SK-N-SH (cell line): ENCODE data around the gene KRT72. TPM values are rescaled to one million over a fixed set of nuclear protein-coding genes. Genes with fewer than 3 reads are reported as not detected.

Experiments used
- CTCF ChIA-PET: fragments of 300-600, 350-600 bp; formaldehyde crosslinking; extraction: SDS; loops from one replicate; lab custom pipeline; 2021; lab: Yijun Ruan, JAX
- POLR2A ChIA-PET: fragments of 350-600 bp; sonication (Branson Sonifier 250); formaldehyde crosslinking; extraction: SDS; loops from one replicate; lab custom pipeline; 2020; ENCODE audit warnings: antibody characterized with exemption, inconsistent platforms; lab: Yijun Ruan, JAX
- DNase-seq: peaks from one replicate; pipeline ENCODE4 v3.0.0; 2012
- H2AFZ ChIP-seq: fragments of 200-600 bp; sonication (generic); 2 replicates; pipeline ENCODE4 v1.8.1; 2016; ENCODE audit warnings: antibody characterized with exemption, mild to moderate bottlenecking, low read depth
- H3F3A ChIP-seq: fragments of 200-600 bp; sonication (generic); replicated peaks from 2 replicates; pipeline ENCODE3; 2016; ENCODE audit warnings: antibody characterized with exemption, mild to moderate bottlenecking; ENCODE audit not compliant: insufficient read depth
- H3K27ac ChIP-seq, 2 experiments: fragments of 200-500 bp in 1 of 2; fragments of 200-600 bp in 1 of 2; sonication (Bioruptor generic) in 1 of 2; sonication (generic), shearing (Covaris generic) in 1 of 2; 2 replicates each; pipeline versions ENCODE4 v1.5.1 to v1.6.1; 2014 to 2016; ENCODE audit warnings: low read depth in 2 of 2, inconsistent platforms in 1 of 2, low read length in 1 of 2, mild to moderate bottlenecking in 1 of 2, mixed read lengths in 1 of 2
- H3K27me3 ChIP-seq: fragments of 200-600 bp; sonication (generic), shearing (Covaris generic); 2 replicates; pipeline ENCODE4 v1.6.1; 2016; ENCODE audit warnings: mixed run types; ENCODE audit not compliant: insufficient read depth
- H3K36me3 ChIP-seq, 2 experiments: fragments of 200-500 bp in 1 of 2; fragments of 200-600 bp in 1 of 2; sonication (Bioruptor generic) in 1 of 2; sonication (generic) in 1 of 2; replicated peaks in 1 of 2; 2 replicates each; pipeline versions ENCODE3 to v1.5.1; 2014 to 2016; ENCODE audit warnings: low read length in 1 of 2, mild to moderate bottlenecking in 1 of 2; ENCODE audit not compliant: insufficient read depth in 2 of 2, control insufficient read depth in 1 of 2
- H3K4me1 ChIP-seq, 2 experiments: fragments of 200-500 bp in 1 of 2; fragments of 200-600 bp in 1 of 2; sonication (Bioruptor generic) in 1 of 2; sonication (generic), shearing (Covaris generic) in 1 of 2; 2 replicates each; pipeline versions ENCODE4 v1.5.1 to v1.6.1; 2014 to 2016; ENCODE audit warnings: low read depth in 1 of 2, low read length in 1 of 2, mixed run types in 1 of 2; ENCODE audit not compliant: insufficient read depth in 2 of 2, control insufficient read depth in 1 of 2
- H3K4me2 ChIP-seq: fragments of 200-600 bp; sonication (generic), shearing (Covaris generic); 2 replicates; pipeline ENCODE4 v1.6.1; 2017; ENCODE audit warnings: mixed run types
- H3K4me3 ChIP-seq, 2 experiments: fragments of 200-500 bp in 1 of 2; fragments of 200-600 bp in 1 of 2; sonication (Bioruptor generic) in 1 of 2; sonication (generic), shearing (Covaris generic) in 1 of 2; 2 replicates each; pipeline versions ENCODE4 v1.5.1 to v1.8.1; 2014 to 2016; ENCODE audit warnings: low read depth in 2 of 2, inconsistent platforms in 1 of 2, low read length in 1 of 2, mild to moderate bottlenecking in 1 of 2, mixed read lengths in 1 of 2, moderate library complexity in 1 of 2
- H3K79me2 ChIP-seq: fragments of 200-600 bp; sonication (generic); 2 replicates; pipeline ENCODE4 v1.8.1; 2017; ENCODE audit warnings: mild to moderate bottlenecking; ENCODE audit not compliant: insufficient read depth
- H3K9ac ChIP-seq: fragments of 200-600 bp; sonication (generic); 2 replicates; pipeline ENCODE4 v1.6.1; 2017; ENCODE audit warnings: mixed run types
- H3K9me2 ChIP-seq: fragments of 200-600 bp; sonication (generic); 2 replicates; pipeline ENCODE4 v1.6.1; 2017; ENCODE audit warnings: mixed run types
- H3K9me3 ChIP-seq: fragments of 200-600 bp; sonication (generic); 2 replicates; pipeline ENCODE4 v1.6.1; 2017; ENCODE audit warnings: mixed run types, mild to moderate bottlenecking, moderate library complexity
- H4K20me1 ChIP-seq: fragments of 200-600 bp; sonication (generic); 2 replicates; pipeline ENCODE4 v1.6.1; 2017; ENCODE audit warnings: mild to moderate bottlenecking, mixed run types; ENCODE audit not compliant: insufficient read depth
- ELF1 ChIP-seq: IDR thresholded peaks from 2 replicates; pipeline ENCODE4 v1.4.0; 2012
- FOSL2 ChIP-seq: IDR thresholded peaks from 2 replicates; pipeline ENCODE4 v1.4.0; 2012; ENCODE audit warnings: low read depth, mild to moderate bottlenecking, moderate library complexity, borderline replicate concordance
- FOXJ3 ChIP-seq: sonication (generic); formaldehyde crosslinking; IDR thresholded peaks from 2 replicates; pipeline ENCODE4 v1.5.1; 2020; ENCODE audit warnings: mild to moderate bottlenecking, missing genetic modification reagents
- FOXM1 ChIP-seq: IDR thresholded peaks from 2 replicates; pipeline ENCODE4 v1.4.0; 2012; ENCODE audit warnings: low read depth, mild to moderate bottlenecking
- GABPA ChIP-seq: IDR thresholded peaks from 2 replicates; pipeline ENCODE4 v1.4.0; 2012; ENCODE audit warnings: low read depth, mild to moderate bottlenecking
- JUND ChIP-seq: IDR thresholded peaks from 2 replicates; pipeline ENCODE4 v1.4.0; 2012
- MEF2A ChIP-seq: IDR thresholded peaks from 2 replicates; pipeline ENCODE4 v1.4.0; 2012; ENCODE audit warnings: low read depth, borderline replicate concordance
- MXI1 ChIP-seq: IDR thresholded peaks from 2 replicates; pipeline ENCODE4 v1.6.1; 2012; ENCODE audit warnings: mild to moderate bottlenecking, low read depth, low read length, improper control_type of control experiment
- NFIC ChIP-seq: IDR thresholded peaks from 2 replicates; pipeline ENCODE4 v1.4.0; 2012; ENCODE audit warnings: borderline replicate concordance
- POLR2AphosphoS5 ChIP-seq: IDR thresholded peaks from 2 replicates; pipeline ENCODE4 v1.6.1; 2012; ENCODE audit warnings: low read depth, low read length
- RAD21 ChIP-seq: IDR thresholded peaks from 2 replicates; pipeline ENCODE4 v1.6.1; 2012; ENCODE audit warnings: mild to moderate bottlenecking, low read length
- RFX5 ChIP-seq: IDR thresholded peaks from 2 replicates; pipeline ENCODE4 v1.6.1; 2012; ENCODE audit warnings: mild to moderate bottlenecking, improper control_type of control experiment, low read length
- TEAD4 ChIP-seq: IDR thresholded peaks from 2 replicates; pipeline ENCODE4 v1.4.0; 2012; ENCODE audit warnings: mild to moderate bottlenecking, borderline replicate concordance; ENCODE audit not compliant: insufficient read depth
- YY1 ChIP-seq: IDR thresholded peaks from 2 replicates; pipeline ENCODE4 v1.4.0; 2012; ENCODE audit warnings: low read depth, mild to moderate bottlenecking
- WGBS: methylation state at CpG from one replicate; pipeline ENCODE4 v1.1.6; 2017; ENCODE audit warnings: low lambda C conversion rate; 5-methylcytosine and 5-hydroxymethylcytosine counted together
- polyA plus RNA-seq, 3 experiments: library from polyadenylated mRNA; depleted of rRNA; stranded (reverse); fragments of >200 nt; gene quantifications; 2 replicates each; pipeline ENCODE4 v1.2.3, GENCODE V29; 2012
- TF ChIP-seq, protein P1 (sequence below): fragments of 150-350 bp; IDR thresholded peaks from 2 replicates; pipeline ENCODE4 v1.6.1; 2016; ENCODE audit warnings: mild to moderate bottlenecking, low read depth, low read length
- TF ChIP-seq, protein P2 (sequence below): IDR thresholded peaks from 2 replicates; pipeline ENCODE4 v1.6.1; 2012; ENCODE audit warnings: mild to moderate bottlenecking, low read depth, low read length, moderate library complexity
- TF ChIP-seq, protein P3 (sequence below): IDR thresholded peaks from 2 replicates; pipeline ENCODE4 v1.4.0; 2012; ENCODE audit warnings: low read depth, borderline replicate concordance
- TF ChIP-seq, protein P4 (sequence below): IDR thresholded peaks from 2 replicates; pipeline ENCODE4 v1.4.0; 2012; ENCODE audit warnings: low read depth
- TF ChIP-seq, protein P5 (sequence below): fragments of 200-600 bp; sonication (generic); IDR thresholded peaks from 2 replicates; pipeline ENCODE4 v1.6.1; 2017; ENCODE audit warnings: antibody characterized with exemption, mild to moderate bottlenecking, moderate library complexity

The KRT72 gene
- polyA plus RNA-seq, 1 of the 3 experiments (the other 2 are of a cell fraction): not detected

DNA sequence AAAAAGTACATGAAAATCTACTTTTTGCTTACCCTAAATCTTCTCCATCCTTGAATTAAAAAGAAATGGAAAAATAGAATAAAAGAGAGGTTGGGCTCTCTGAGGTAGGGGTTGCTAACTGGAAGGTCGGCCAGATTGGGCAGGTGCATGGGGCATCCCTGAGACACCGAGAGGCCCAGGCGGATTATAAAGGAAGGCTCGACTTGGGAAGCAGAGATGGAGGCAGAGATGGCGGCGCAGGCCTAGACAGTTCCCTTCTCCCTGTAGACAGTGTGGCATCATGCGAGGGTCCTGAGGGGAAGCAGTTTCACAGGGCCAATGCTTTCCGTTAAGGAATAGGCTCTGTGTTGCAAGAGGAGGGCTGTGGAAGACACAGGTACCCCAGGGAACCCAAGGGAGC, 23.9 kb downstream of the KRT72 start:
- Histone ChIP-seq H3K27ac (no peak overlapping the region), H3K9ac (no peak overlapping the region), H3K9me3 (no peaks in the 10 kb centered on the region), H3K4me3 (no peak overlapping the region), H3K36me3 (no peaks in the 10 kb centered on the region), H3K9me2 (no peaks in the 10 kb centered on the region), H2AFZ (no peak overlapping the region), H3K4me2 (no peak overlapping the region), H3K27me3 (peaks cover 72% of the 10 kb centered on the region), H4K20me1 (no peaks in the 10 kb centered on the region), H3K79me2 (no peaks in the 10 kb centered on the region), H3K4me1 (no peaks in the 10 kb centered on the region), H3F3A (no peaks in the 10 kb centered on the region)
- CTCF ChIA-PET: no interaction called here
- TF ChIP-seq RAD21: no peak
- no peak for TF ChIP-seq FOXJ3 (CRISPR knock-in tag)
- TF ChIP-seq, protein P1, sequence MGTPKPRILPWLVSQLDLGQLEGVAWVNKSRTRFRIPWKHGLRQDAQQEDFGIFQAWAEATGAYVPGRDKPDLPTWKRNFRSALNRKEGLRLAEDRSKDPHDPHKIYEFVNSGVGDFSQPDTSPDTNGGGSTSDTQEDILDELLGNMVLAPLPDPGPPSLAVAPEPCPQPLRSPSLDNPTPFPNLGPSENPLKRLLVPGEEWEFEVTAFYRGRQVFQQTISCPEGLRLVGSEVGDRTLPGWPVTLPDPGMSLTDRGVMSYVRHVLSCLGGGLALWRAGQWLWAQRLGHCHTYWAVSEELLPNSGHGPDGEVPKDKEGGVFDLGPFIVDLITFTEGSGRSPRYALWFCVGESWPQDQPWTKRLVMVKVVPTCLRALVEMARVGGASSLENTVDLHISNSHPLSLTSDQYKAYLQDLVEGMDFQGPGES: no peak
- no peak for TF ChIP-seq NFIC
- no peak for TF ChIP-seq FOXM1
- TF ChIP-seq POLR2AphosphoS5: no peak
- no peak for TF ChIP-seq GABPA
- TF ChIP-seq MXI1: no peak
- TF ChIP-seq FOSL2: no peak
- TF ChIP-seq TEAD4: no peak
- TF ChIP-seq JUND: no peak
- TF ChIP-seq MEF2A: no peak
- TF ChIP-seq, protein P2, sequence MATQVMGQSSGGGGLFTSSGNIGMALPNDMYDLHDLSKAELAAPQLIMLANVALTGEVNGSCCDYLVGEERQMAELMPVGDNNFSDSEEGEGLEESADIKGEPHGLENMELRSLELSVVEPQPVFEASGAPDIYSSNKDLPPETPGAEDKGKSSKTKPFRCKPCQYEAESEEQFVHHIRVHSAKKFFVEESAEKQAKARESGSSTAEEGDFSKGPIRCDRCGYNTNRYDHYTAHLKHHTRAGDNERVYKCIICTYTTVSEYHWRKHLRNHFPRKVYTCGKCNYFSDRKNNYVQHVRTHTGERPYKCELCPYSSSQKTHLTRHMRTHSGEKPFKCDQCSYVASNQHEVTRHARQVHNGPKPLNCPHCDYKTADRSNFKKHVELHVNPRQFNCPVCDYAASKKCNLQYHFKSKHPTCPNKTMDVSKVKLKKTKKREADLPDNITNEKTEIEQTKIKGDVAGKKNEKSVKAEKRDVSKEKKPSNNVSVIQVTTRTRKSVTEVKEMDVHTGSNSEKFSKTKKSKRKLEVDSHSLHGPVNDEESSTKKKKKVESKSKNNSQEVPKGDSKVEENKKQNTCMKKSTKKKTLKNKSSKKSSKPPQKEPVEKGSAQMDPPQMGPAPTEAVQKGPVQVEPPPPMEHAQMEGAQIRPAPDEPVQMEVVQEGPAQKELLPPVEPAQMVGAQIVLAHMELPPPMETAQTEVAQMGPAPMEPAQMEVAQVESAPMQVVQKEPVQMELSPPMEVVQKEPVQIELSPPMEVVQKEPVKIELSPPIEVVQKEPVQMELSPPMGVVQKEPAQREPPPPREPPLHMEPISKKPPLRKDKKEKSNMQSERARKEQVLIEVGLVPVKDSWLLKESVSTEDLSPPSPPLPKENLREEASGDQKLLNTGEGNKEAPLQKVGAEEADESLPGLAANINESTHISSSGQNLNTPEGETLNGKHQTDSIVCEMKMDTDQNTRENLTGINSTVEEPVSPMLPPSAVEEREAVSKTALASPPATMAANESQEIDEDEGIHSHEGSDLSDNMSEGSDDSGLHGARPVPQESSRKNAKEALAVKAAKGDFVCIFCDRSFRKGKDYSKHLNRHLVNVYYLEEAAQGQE: no peak
- no peak for TF ChIP-seq ELF1
- TF ChIP-seq, protein P3, sequence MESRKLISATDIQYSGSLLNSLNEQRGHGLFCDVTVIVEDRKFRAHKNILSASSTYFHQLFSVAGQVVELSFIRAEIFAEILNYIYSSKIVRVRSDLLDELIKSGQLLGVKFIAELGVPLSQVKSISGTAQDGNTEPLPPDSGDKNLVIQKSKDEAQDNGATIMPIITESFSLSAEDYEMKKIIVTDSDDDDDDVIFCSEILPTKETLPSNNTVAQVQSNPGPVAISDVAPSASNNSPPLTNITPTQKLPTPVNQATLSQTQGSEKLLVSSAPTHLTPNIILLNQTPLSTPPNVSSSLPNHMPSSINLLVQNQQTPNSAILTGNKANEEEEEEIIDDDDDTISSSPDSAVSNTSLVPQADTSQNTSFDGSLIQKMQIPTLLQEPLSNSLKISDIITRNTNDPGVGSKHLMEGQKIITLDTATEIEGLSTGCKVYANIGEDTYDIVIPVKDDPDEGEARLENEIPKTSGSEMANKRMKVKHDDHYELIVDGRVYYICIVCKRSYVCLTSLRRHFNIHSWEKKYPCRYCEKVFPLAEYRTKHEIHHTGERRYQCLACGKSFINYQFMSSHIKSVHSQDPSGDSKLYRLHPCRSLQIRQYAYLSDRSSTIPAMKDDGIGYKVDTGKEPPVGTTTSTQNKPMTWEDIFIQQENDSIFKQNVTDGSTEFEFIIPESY: no peak
- no peak for TF ChIP-seq RFX5
- TF ChIP-seq, protein P4, sequence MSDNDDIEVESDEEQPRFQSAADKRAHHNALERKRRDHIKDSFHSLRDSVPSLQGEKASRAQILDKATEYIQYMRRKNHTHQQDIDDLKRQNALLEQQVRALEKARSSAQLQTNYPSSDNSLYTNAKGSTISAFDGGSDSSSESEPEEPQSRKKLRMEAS: no peak
- TF ChIP-seq YY1: no peak
- TF ChIP-seq, protein P5, sequence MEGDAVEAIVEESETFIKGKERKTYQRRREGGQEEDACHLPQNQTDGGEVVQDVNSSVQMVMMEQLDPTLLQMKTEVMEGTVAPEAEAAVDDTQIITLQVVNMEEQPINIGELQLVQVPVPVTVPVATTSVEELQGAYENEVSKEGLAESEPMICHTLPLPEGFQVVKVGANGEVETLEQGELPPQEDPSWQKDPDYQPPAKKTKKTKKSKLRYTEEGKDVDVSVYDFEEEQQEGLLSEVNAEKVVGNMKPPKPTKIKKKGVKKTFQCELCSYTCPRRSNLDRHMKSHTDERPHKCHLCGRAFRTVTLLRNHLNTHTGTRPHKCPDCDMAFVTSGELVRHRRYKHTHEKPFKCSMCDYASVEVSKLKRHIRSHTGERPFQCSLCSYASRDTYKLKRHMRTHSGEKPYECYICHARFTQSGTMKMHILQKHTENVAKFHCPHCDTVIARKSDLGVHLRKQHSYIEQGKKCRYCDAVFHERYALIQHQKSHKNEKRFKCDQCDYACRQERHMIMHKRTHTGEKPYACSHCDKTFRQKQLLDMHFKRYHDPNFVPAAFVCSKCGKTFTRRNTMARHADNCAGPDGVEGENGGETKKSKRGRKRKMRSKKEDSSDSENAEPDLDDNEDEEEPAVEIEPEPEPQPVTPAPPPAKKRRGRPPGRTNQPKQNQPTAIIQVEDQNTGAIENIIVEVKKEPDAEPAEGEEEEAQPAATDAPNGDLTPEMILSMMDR: no peak
- POLR2A ChIA-PET: no interaction called here
- WGBS: 42% methylated on average over 8 of the region's 8 CpGs
- no peak for DNase-seq
